Measurements from ENCODE around the gene SPDYC.

GRCh38 chr11:65213322-65214211 is 43.5 kb downstream of the SPDYC start:
- TF ChIP-seq EZH2phosphoT487 (IDR thresholded peaks at IDR 0.05; ENCODE audit: borderline replicate concordance): no peak
- TF ChIP-seq, protein P1, sequence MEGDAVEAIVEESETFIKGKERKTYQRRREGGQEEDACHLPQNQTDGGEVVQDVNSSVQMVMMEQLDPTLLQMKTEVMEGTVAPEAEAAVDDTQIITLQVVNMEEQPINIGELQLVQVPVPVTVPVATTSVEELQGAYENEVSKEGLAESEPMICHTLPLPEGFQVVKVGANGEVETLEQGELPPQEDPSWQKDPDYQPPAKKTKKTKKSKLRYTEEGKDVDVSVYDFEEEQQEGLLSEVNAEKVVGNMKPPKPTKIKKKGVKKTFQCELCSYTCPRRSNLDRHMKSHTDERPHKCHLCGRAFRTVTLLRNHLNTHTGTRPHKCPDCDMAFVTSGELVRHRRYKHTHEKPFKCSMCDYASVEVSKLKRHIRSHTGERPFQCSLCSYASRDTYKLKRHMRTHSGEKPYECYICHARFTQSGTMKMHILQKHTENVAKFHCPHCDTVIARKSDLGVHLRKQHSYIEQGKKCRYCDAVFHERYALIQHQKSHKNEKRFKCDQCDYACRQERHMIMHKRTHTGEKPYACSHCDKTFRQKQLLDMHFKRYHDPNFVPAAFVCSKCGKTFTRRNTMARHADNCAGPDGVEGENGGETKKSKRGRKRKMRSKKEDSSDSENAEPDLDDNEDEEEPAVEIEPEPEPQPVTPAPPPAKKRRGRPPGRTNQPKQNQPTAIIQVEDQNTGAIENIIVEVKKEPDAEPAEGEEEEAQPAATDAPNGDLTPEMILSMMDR (IDR thresholded peaks at IDR 0.05 in 2 of 3, conservative IDR thresholded peaks at IDR 0.05 in 1 of 3; ENCODE audit: borderline replicate concordance in 1 of 3, insufficient read depth in 1 of 3, low read depth in 2 of 3, low read length in 2 of 3): no peak
- TF ChIP-seq MAX (IDR thresholded peaks at IDR 0.05): no peak
- no peak for TF ChIP-seq TCF7L2 (IDR thresholded peaks at IDR 0.05; ENCODE audit: borderline replicate concordance, extremely low read depth, insufficient read depth, insufficient read length)

Data from HCT116 (cell line).